Body of pancreas (tissue), 4 donors: ENCODE results near the gene DNAH1. TPM values are rescaled to one million over a fixed set of nuclear protein-coding genes. Genes with fewer than 3 reads are reported as not detected.

Source experiments
- ATAC-seq: fragments of 150-250 bp; one replicate; pipeline ENCODE4 v1.9.1; 2016
- DNase-seq, 4 donors: peaks; one replicate each; pipeline ENCODE4 v3.0.0-alpha.2; 2019
- H3K27ac ChIP-seq, 4 donors: fragments of 200-600 bp; sonication (generic); 1 replicate in 3 of 4; 2 replicates in 1 of 4; pipeline versions ENCODE4 v1.5.1 to v1.6.1; 2016 to 2019; ENCODE audit warnings: mild to moderate bottlenecking in 1 of 4, mixed read lengths in 1 of 4, moderate library complexity in 1 of 4
- H3K27me3 ChIP-seq, 2 donors: fragments of 200-600 bp; sonication (generic); one replicate each; pipeline ENCODE4 v1.6.0; 2016; ENCODE audit warnings: mild to moderate bottlenecking in 1 of 2
- H3K36me3 ChIP-seq, 2 donors: fragments of 200-600 bp; sonication (generic); replicated peaks in 1 of 2; 2 replicates each; pipeline ENCODE4 v1.5.1; 2016; ENCODE audit warnings: low read depth in 2 of 2; ENCODE audit not compliant: insufficient read depth in 1 of 2
- H3K4me1 ChIP-seq: fragments of 200-600 bp; sonication (generic); one replicate; pipeline ENCODE4 v1.6.0; 2016
- H3K4me3 ChIP-seq, 2 donors: fragments of 200-600 bp; sonication (generic); 1 replicate in 1 of 2; 2 replicates in 1 of 2; pipeline ENCODE4 v1.5.1; 2016 to 2019
- H3K9me3 ChIP-seq, 3 donors: fragments of 200-600 bp; sonication (generic); 1 replicate in 2 of 3; 2 replicates in 1 of 3; pipeline ENCODE4 v1.5.1; 2016
- POLR2A ChIP-seq, 3 donors: fragments of 450-650 bp; IDR thresholded peaks; one replicate each; pipeline ENCODE4 v1.6.1; 2016; ENCODE audit warnings: antibody characterized with exemption in 3 of 3, mild to moderate bottlenecking in 2 of 3
- WGBS, 2 donors: methylation state at CpG; one replicate each; pipeline ENCODE4 v1.1.5; 2017; 5-methylcytosine and 5-hydroxymethylcytosine counted together
- intact Hi-C: fragments of 100-400 bp; cut with DNase I; formaldehyde crosslinking; loops from one replicate; pipeline ENCODE4 v1.15.1; 2023
- total RNA-seq, 2 donors: library from RNA; depleted of rRNA; stranded (reverse); fragments of >200 nt; gene quantifications; one replicate each; pipeline ENCODE4 v1.1.0, GENCODE V29; 2016
- TF ChIP-seq, protein P1 (sequence below), 7 experiments: fragments of 450-650 bp in 4 of 7; fragments of 200-600 bp in 3 of 7; sonication (generic) in 3 of 7; IDR thresholded peaks; one replicate each; pipeline ENCODE4 v1.5.1; 2016 to 2019; ENCODE audit warnings: antibody characterized with exemption in 7 of 7

Gene DNAH1
- total RNA-seq, 2 donors from 2014 or later, result 6.0 to 14.8 TPM

DNA sequence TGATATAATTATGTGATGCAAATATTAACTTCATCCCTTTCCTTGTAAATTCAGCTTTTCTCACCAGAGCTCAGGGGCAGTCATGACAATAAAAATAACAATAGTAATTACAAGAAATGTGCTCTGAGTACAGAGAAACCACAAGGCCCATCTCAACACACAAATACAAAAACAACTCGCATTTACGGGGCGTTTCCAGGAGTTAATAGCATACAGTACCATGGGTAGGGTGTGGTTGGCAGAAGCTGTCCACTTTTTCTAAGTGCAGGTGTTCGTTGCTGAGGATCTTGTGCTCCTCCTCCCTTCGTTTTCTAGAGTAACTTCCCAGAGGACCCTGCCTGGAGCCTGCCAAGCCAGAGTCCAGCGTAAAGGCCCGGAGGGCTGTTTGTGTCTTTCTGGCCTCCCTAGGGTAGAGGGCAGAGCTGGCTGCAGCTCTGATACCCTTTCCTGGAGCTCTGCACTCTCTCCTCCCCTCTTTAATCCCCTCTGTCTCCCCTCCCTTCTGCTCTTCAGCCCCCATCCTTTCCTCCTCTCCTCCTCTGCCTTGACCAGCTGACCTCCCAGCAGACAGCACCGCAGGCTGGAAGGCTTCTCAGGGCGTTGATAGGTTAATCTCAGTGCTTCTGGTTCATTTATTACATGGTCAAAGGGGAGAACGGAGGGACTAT, 117.3 kb downstream of the DNAH1 start:
- intact Hi-C loops, result no loop called here
- Histone ChIP-seq H3K36me3 (no peaks in the 10 kb centered on the region), H3K4me3 (no peak overlapping the region), H3K4me1 (peaks cover 4% of the 10 kb centered on the region), H3K27me3 (no peaks in the 10 kb centered on the region), H3K9me3 (no peaks in the 10 kb centered on the region), H3K27ac (no peak overlapping the region)
- peak in 1 of 4 donors; percentile 0 for DNase-seq
- no peak for ATAC-seq
- WGBS, 2 donors, result 75 to 79% methylated on average over 10 of the region's 10 CpGs
- no peak for TF ChIP-seq POLR2A (IDR thresholded peaks at IDR 0.05)
- TF ChIP-seq, protein P1, sequence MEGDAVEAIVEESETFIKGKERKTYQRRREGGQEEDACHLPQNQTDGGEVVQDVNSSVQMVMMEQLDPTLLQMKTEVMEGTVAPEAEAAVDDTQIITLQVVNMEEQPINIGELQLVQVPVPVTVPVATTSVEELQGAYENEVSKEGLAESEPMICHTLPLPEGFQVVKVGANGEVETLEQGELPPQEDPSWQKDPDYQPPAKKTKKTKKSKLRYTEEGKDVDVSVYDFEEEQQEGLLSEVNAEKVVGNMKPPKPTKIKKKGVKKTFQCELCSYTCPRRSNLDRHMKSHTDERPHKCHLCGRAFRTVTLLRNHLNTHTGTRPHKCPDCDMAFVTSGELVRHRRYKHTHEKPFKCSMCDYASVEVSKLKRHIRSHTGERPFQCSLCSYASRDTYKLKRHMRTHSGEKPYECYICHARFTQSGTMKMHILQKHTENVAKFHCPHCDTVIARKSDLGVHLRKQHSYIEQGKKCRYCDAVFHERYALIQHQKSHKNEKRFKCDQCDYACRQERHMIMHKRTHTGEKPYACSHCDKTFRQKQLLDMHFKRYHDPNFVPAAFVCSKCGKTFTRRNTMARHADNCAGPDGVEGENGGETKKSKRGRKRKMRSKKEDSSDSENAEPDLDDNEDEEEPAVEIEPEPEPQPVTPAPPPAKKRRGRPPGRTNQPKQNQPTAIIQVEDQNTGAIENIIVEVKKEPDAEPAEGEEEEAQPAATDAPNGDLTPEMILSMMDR (IDR thresholded peaks at IDR 0.05), result no peak

DNA sequence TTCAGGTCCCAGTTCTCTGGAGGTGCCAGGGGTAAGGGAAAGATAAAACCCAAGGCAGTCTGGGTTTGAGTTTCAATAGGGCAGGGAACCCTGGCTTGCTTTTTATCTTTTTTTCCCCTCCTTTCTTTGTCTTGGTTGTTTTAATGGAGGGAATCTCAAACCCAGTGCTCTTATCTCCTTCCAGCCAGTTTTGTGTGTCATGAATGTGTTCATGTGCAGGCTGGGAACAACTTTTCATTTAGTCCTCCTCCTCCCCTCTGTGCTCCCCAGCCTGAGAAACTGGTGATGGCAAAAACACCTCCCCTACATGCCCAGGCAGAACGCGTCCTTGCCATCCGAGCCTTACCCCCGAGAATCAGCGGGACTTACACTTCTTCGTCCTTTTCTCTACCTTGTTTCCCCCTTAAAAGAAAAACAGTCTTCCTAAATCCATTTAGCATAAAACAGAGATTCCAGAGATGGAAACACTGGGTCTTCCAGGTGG, 117.9 kb downstream of the DNAH1 start:
- intact Hi-C loops, result no loop called here

DNA sequence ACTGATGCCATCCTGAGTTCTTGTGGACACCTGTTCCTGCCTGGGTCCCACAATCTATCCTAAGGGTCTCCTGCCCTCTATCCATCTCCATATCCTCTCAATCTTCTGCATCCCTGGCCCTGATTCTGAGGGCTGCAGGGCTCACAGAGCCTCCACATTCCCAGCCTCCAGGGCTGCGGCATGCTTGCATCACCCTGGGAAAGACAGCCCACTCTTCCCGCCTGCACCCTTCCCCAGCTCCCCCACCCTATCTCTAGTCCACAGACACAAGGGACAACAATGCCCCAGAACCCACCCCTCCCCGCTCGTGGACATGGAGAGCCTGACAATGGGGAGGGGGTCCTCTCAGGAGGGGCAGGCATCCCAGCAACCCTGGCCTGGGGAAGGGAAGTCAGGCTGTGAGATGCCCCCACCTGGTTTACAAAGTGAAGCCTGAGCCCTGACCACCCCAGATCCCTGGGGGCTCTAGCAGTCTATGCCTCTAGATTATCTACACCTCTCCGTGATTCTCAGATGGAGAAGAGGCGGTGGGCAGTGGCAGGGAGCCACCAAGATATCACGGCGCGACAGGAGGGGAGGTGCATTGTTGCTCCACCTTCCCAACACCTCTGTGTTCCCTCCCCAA, 118.5 kb downstream of the DNAH1 start:
- H3K4me1 ChIP-seq, result no peaks in the 10 kb centered on the region
- TF ChIP-seq, protein P1 (IDR thresholded peaks at IDR 0.05), result no peak
- no peak for TF ChIP-seq POLR2A (IDR thresholded peaks at IDR 0.05)
- no peaks in the 10 kb centered on the region for H3K9me3 ChIP-seq
- H3K4me3 ChIP-seq, result no peak overlapping the region
- H3K27ac ChIP-seq, result no peak overlapping the region
- H3K36me3 ChIP-seq, result no peaks in the 10 kb centered on the region
- peak in 1 of 4 donors; percentile 7 for DNase-seq
- H3K27me3 ChIP-seq, result no peaks in the 10 kb centered on the region
- ATAC-seq, result no peak
- intact Hi-C loops, result no loop called here
- WGBS, 2 donors, result 87% methylated on average over 6 to 9 of the region's 9 CpGs

More for the DNA sequence above, 117.9 kb downstream of the DNAH1 start:
- Histone ChIP-seq H3K9me3 (no peaks in the 10 kb centered on the region), H3K27me3 (no peaks in the 10 kb centered on the region), H3K4me1 (no peaks in the 10 kb centered on the region), H3K27ac (no peak overlapping the region), H3K36me3 (no peaks in the 10 kb centered on the region), H3K4me3 (no peak overlapping the region)
- WGBS, 2 donors, result 82 to 84% methylated on average over 6 of the region's 6 CpGs
- ATAC-seq, result no peak
- no peak for TF ChIP-seq POLR2A (IDR thresholded peaks at IDR 0.05)
- TF ChIP-seq, protein P1 (IDR thresholded peaks at IDR 0.05), result no peak
- no peak for DNase-seq

DNA sequence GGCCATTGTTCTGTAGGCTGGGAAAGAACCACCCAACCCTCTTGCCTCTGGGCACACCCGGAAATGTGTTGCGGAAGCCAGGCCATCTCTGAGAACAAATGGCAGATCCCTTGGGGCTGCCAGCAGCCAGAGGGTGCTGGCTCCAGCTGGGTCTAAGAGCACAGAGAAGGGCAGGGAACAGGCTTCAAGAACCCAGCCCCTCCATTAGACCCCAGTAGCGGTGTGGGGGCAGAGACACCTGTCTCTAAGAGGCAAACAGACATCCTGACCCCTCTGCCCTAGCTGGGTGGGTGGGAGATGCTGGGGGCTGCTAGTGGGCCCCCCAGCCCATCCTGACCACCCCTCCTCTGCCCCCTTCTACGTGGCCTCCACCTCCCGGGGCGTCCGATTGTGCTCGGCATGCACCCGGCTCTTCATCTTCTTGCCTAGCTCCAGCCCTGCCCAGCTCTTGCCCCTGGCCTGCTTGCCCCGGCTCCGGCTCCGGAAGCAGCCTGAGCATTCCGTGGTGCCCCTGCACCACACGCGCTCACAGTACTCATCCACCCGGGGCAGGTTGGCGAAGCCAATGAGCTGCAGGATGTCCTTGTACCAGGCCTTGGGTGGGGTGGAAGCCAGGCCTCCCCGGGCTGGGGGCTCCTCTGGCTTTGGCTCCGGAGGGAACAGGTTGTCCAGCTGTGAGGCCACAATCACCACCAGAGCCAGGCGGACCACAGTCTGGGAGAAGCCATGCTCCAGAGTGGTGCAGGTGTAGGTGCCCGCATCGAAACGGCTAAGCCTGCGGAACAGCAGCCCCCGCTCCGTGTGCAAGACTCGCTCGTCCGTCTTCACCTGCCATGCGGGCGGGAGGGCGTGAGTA, 119.4 kb downstream of the DNAH1 start:
- H3K27ac ChIP-seq, result no peak overlapping the region
- no peaks in the 10 kb centered on the region for H3K4me1 ChIP-seq
- no peaks in the 10 kb centered on the region for H3K36me3 ChIP-seq
- TF ChIP-seq, protein P1 (IDR thresholded peaks at IDR 0.05), result no peak
- TF ChIP-seq POLR2A (IDR thresholded peaks at IDR 0.05), result no peak
- H3K4me3 ChIP-seq, result no peak overlapping the region
- ATAC-seq, result no peak
- WGBS, 2 donors, result 88 to 92% methylated on average over 16 to 32 of the region's 32 CpGs
- intact Hi-C loops, result no loop called here
- DNase-seq, result peak in 1 of 4 donors; percentile 9
- H3K27me3 ChIP-seq, result no peaks in the 10 kb centered on the region
- H3K9me3 ChIP-seq, result no peaks in the 10 kb centered on the region
